ENCODE results near the gene SOD1. TPM values are rescaled to one million over a fixed set of nuclear protein-coding genes. Genes with fewer than 3 reads are reported as not detected.

SOD1 gene
- total and polyA plus RNA-seq, 2 donors (not counting 1 experiment from before 2014, with no cell fraction given): 91.2 to 123 TPM

GRCh38 chr21:31684918-31685317 is 25.4 kb downstream of the SOD1 start:
- H4K20me1 ChIP-seq (ENCODE audit: control insufficient read depth, insufficient read depth, low read length, poor library complexity, severe bottlenecking): peaks cover 11% of the 10 kb centered on the region
- Mint-ChIP-seq H3K27ac (no peak overlapping the region), H3K9me3 (ENCODE audit: insufficient read depth) (no peaks in the 10 kb centered on the region), H3K27me3 (no peaks in the 10 kb centered on the region), H3K4me1 (no peaks in the 10 kb centered on the region), H3K4me3 (no peak overlapping the region)
- intact Hi-C loops (cut with micrococcal nuclease): no loop called here
- H3K27me3 ChIP-seq (replicated peaks in 1 of 4; ENCODE audit: control extremely low read depth in 1 of 4, control insufficient read depth in 3 of 4, insufficient read depth in 4 of 4, low read length in 3 of 4): no peaks in the 10 kb centered on the region
- H2AFZ ChIP-seq (ENCODE audit: insufficient read depth, low read depth, low read length, poor library complexity, severe bottlenecking): no peak overlapping the region
- TF ChIP-seq EZH2 (IDR thresholded peaks at IDR 0.05; ENCODE audit: borderline replicate concordance, insufficient read depth, low read depth, low read length, poor library complexity, severe bottlenecking): no peak
- no peak for TF ChIP-seq CTCF (IDR thresholded peaks at IDR 0.05)
- H3K4me2 ChIP-seq (replicated peaks; ENCODE audit: low read depth, low read length, poor library complexity, severe bottlenecking): no peak overlapping the region
- H3K36me3 ChIP-seq (replicated peaks in 1 of 2; ENCODE audit: control extremely low read depth in 1 of 2, control insufficient read depth in 1 of 2, extremely low read depth in 1 of 2, insufficient read depth in 2 of 2, low read length in 1 of 2): peaks cover 26 to 71% of the 10 kb centered on the region in 2 experiments
- ATAC-seq (ENCODE audit: low read depth): no peak
- no peak overlapping the region for H3K4me3 ChIP-seq (ENCODE audit: control extremely low read depth in 1 of 5, extremely low read depth in 1 of 5, insufficient read depth in 1 of 5, low read depth in 2 of 5, low read length in 4 of 5)
- no CpG with 5 or more reads among the region's 7 CpGs for WGBS (ENCODE audit: insufficient coverage)
- POLR2A ChIA-PET: no interaction called here
- no peaks in the 10 kb centered on the region for H3K9me3 ChIP-seq (ENCODE audit: control extremely low read depth in 1 of 3, control insufficient read depth in 2 of 3, insufficient read depth in 1 of 3, low read length in 2 of 3)
- CTCF ChIA-PET: no interaction called here
- DNase-seq: no peak
- H3K27ac ChIP-seq (ENCODE audit: low read length in 2 of 2): no peak overlapping the region
- H3K79me2 ChIP-seq (ENCODE audit: control insufficient read depth, insufficient read depth, low read length): no peaks in the 10 kb centered on the region
- no peaks in the 10 kb centered on the region for H3K4me1 ChIP-seq (ENCODE audit: control insufficient read depth in 2 of 2, insufficient read depth in 2 of 2, low read length in 2 of 2)
- no peak overlapping the region for H3K9ac ChIP-seq (ENCODE audit: low read length)

DNA sequence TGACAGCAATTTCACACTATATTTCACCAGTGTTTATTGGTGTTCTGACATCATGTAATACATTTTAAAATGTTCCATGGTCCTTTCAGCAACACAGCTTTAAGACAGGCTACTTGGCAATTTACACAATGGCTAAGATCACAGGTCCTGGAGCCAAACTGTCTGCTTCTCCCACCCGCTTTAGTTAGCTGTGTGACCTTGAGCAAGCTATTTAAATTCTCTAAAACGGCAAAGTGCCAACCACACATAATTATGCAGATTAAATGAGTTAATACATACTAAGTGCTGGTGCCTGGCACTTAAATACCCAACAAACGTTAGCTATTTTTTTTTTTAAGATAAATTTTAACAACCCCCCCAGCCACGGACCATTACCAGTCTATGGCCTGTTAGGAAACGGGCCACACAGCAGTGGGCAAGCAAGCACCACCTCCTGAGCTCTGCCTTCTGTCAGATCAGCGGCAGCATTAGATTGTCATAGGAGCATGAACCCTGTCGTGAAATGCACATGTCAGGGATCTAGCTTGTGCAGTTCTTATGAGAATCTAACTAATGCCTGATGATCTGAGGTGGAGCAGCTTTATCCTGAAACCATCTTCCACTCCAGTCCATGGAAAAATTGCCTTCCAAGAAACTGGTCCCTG is 26.9 kb downstream of the SOD1 start:
- H3K4me2 ChIP-seq (replicated peaks; ENCODE audit: low read depth, low read length, poor library complexity, severe bottlenecking): no peak overlapping the region
- no peaks in the 10 kb centered on the region for H3K9me3 Mint-ChIP-seq (ENCODE audit: insufficient read depth)
- H3K36me3 ChIP-seq (replicated peaks in 1 of 2; ENCODE audit: control extremely low read depth in 1 of 2, control insufficient read depth in 1 of 2, extremely low read depth in 1 of 2, insufficient read depth in 2 of 2, low read length in 1 of 2): peaks cover 33 to 79% of the 10 kb centered on the region in 2 experiments
- no peak overlapping the region for H2AFZ ChIP-seq (ENCODE audit: insufficient read depth, low read depth, low read length, poor library complexity, severe bottlenecking)
- POLR2A ChIA-PET: interaction anchor here (0.5 kb wide), 1 partner anchor 38 kb away, joined by 6 read pairs; no protein-coding TSS in a partner anchor
- H3K9me3 ChIP-seq (ENCODE audit: control extremely low read depth in 1 of 3, control insufficient read depth in 2 of 3, insufficient read depth in 1 of 3, low read length in 2 of 3): no peaks in the 10 kb centered on the region
- DNase-seq (no peak), ATAC-seq (ENCODE audit: low read depth) (no peak)
- no peak overlapping the region for H3K27ac ChIP-seq (ENCODE audit: low read length in 2 of 2)
- H3K4me1 ChIP-seq (ENCODE audit: control insufficient read depth in 2 of 2, insufficient read depth in 2 of 2, low read length in 2 of 2): no peaks in the 10 kb centered on the region
- intact Hi-C loops (cut with micrococcal nuclease): no loop called here
- WGBS (ENCODE audit: insufficient coverage): 96% methylated on average over 3 of the region's 7 CpGs
- no peak overlapping the region for H3K4me3 Mint-ChIP-seq
- H3K27me3 ChIP-seq (replicated peaks in 1 of 4; ENCODE audit: control extremely low read depth in 1 of 4, control insufficient read depth in 3 of 4, insufficient read depth in 4 of 4, low read length in 3 of 4): no peaks in the 10 kb centered on the region
- TF ChIP-seq CTCF (IDR thresholded peaks at IDR 0.05): no peak
- no peak for TF ChIP-seq EZH2 (IDR thresholded peaks at IDR 0.05; ENCODE audit: borderline replicate concordance, insufficient read depth, low read depth, low read length, poor library complexity, severe bottlenecking)
- H3K27me3 Mint-ChIP-seq: no peaks in the 10 kb centered on the region
- H3K9ac ChIP-seq (ENCODE audit: low read length): no peak overlapping the region
- H3K27ac Mint-ChIP-seq: no peak overlapping the region
- CTCF ChIA-PET: interaction anchor here (0.6 to 1.2 kb wide), 2 partner anchors 20 to 256 kb away, joined by 3 to 4 read pairs; no protein-coding TSS in a partner anchor
- H3K4me3 ChIP-seq (ENCODE audit: control extremely low read depth in 1 of 5, extremely low read depth in 1 of 5, insufficient read depth in 1 of 5, low read depth in 2 of 5, low read length in 4 of 5): no peak overlapping the region
- no peaks in the 10 kb centered on the region for H3K4me1 Mint-ChIP-seq
- peaks cover 11% of the 10 kb centered on the region for H4K20me1 ChIP-seq (ENCODE audit: control insufficient read depth, insufficient read depth, low read length, poor library complexity, severe bottlenecking)
- no peaks in the 10 kb centered on the region for H3K79me2 ChIP-seq (ENCODE audit: control insufficient read depth, insufficient read depth, low read length)
